ENCODE data around the gene AFF4. TPM values are rescaled to one million over a fixed set of nuclear protein-coding genes. Genes with fewer than 3 reads are reported as not detected.

AFF4 gene
- total RNA-seq, 2 experiments from 2014 or later: 21.6 to 42.4 TPM

DNA sequence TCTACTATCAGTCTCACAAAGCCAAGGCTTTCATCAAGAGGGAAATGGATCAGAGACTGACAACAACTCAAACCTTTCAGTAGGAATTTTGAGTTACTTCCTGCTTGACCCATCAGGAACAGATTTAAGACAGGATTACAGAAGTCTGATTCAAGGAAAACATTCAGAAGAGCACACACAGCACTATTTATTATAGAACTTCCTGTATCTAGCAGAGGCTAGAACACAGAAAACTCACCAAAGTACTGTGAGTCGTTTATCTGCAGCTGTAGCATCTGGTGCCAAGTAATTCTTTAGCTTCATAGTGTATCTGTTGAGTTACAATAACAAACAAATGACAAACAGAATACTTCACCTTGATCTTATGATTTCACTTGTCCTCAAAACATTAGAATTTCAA, 76.2 kb downstream of the AFF4 start:
- TF ChIP-seq, protein P1, sequence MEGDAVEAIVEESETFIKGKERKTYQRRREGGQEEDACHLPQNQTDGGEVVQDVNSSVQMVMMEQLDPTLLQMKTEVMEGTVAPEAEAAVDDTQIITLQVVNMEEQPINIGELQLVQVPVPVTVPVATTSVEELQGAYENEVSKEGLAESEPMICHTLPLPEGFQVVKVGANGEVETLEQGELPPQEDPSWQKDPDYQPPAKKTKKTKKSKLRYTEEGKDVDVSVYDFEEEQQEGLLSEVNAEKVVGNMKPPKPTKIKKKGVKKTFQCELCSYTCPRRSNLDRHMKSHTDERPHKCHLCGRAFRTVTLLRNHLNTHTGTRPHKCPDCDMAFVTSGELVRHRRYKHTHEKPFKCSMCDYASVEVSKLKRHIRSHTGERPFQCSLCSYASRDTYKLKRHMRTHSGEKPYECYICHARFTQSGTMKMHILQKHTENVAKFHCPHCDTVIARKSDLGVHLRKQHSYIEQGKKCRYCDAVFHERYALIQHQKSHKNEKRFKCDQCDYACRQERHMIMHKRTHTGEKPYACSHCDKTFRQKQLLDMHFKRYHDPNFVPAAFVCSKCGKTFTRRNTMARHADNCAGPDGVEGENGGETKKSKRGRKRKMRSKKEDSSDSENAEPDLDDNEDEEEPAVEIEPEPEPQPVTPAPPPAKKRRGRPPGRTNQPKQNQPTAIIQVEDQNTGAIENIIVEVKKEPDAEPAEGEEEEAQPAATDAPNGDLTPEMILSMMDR (conservative IDR thresholded peaks at IDR 0.05; ENCODE audit: low read length): no peak
- no peak for TF ChIP-seq EZH2phosphoT487 (IDR thresholded peaks at IDR 0.05; ENCODE audit: borderline replicate concordance, low read depth, low read length)
- no peak overlapping the region for H2AFZ ChIP-seq (ENCODE audit: low read length)
- H3K36me3 ChIP-seq (ENCODE audit: insufficient read depth, low read length): peaks cover 90% of the 10 kb centered on the region
- intact Hi-C loops (cut with micrococcal nuclease; ENCODE audit: unreplicated experiment): no loop called here
- H3K4me2 ChIP-seq (ENCODE audit: low read length): no peak overlapping the region
- no TSS peak for BruUV-seq (replicated peaks)
- H3K27ac ChIP-seq (ENCODE audit: low read depth, low read length, poor library complexity, severe bottlenecking): no peak overlapping the region
- H3K4me1 ChIP-seq (ENCODE audit: insufficient read depth, low read length, poor library complexity, severe bottlenecking): peaks cover 5% of the 10 kb centered on the region
- no peak overlapping the region for H3K4me3 ChIP-seq (ENCODE audit: low read depth, low read length, poor library complexity, severe bottlenecking)
- no peaks in the 10 kb centered on the region for H4K20me1 ChIP-seq (ENCODE audit: insufficient read depth, low read length)
- ChIA-PET POLR2A (interaction anchor here (1.1 to 2.2 kb wide), 3 partner anchors 12 to 17 kb away, joined by 3 to 7 read pairs (median 3); no protein-coding TSS in a partner anchor), CTCF (ENCODE audit: unreplicated experiment) (no interaction called here)
- DNase-seq (ENCODE audit: low spot score): no peak
- H3K9me2 ChIP-seq (ENCODE audit: insufficient read depth, low read length): no peaks in the 10 kb centered on the region
- H3K79me2 ChIP-seq (ENCODE audit: insufficient read depth, low read depth, low read length): no peaks in the 10 kb centered on the region
- H3K9me3 ChIP-seq (ENCODE audit: low read length): no peaks in the 10 kb centered on the region

DNA sequence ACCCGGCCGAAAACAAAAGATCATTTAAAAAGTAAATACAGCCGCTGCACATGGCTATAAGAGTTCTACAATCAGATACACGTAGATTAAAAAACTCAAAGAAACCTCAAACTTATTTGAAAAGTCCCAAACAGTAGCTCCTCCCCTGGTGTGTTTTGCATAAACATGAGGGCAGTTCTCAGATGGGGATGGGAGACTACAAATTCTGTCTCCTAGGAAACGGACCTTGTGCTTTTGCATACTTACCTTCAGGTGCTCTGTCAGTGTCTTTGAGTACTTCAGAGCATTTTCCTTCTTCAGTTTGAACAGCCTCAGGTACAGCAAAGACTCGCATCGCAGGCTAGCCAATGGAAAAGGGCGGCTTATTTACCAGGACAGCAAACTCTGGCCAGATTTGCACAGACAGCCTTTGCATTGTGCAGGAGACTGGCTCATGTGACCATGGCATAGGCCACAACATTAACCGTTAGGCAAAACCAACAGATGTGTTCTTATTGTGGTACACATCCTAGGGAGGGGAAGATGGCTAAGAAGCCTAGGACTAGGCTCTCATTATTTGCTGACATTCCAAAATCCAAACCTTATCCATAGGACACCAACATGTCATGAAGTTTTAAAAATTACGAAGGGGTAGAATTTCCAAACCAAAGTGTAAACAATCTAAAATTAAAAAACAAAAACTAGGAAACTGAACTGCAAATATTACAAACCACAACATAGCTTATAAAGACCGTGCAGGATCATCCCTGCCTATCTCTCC, 77.2 kb downstream of the AFF4 start:
- no peaks in the 10 kb centered on the region for H4K20me1 ChIP-seq (ENCODE audit: insufficient read depth, low read length)
- H3K36me3 ChIP-seq (ENCODE audit: insufficient read depth, low read length): peaks cover 90% of the 10 kb centered on the region
- peaks cover 5% of the 10 kb centered on the region for H3K4me1 ChIP-seq (ENCODE audit: insufficient read depth, low read length, poor library complexity, severe bottlenecking)
- intact Hi-C loops (cut with micrococcal nuclease; ENCODE audit: unreplicated experiment): no loop called here
- no peak overlapping the region for H3K4me2 ChIP-seq (ENCODE audit: low read length)
- ChIA-PET CTCF (ENCODE audit: unreplicated experiment) (interaction anchor here (0.5 kb wide), 1 partner anchor 1261 kb away, joined by 3 read pairs; no protein-coding TSS in a partner anchor), POLR2A (interaction anchor here (1.1 to 1.5 kb wide), 2 partner anchors 9 to 15 kb away, joined by 3 read pairs; no protein-coding TSS in a partner anchor)
- no peak overlapping the region for H2AFZ ChIP-seq (ENCODE audit: low read length)
- BruUV-seq (replicated peaks): TSS peak; percentile 9
- DNase-seq (ENCODE audit: low spot score): no peak
- no peak overlapping the region for H3K4me3 ChIP-seq (ENCODE audit: low read depth, low read length, poor library complexity, severe bottlenecking)
- no peak overlapping the region for H3K27ac ChIP-seq (ENCODE audit: low read depth, low read length, poor library complexity, severe bottlenecking)
- H3K79me2 ChIP-seq (ENCODE audit: insufficient read depth, low read depth, low read length): no peaks in the 10 kb centered on the region
- TF ChIP-seq EZH2phosphoT487 (IDR thresholded peaks at IDR 0.05; ENCODE audit: borderline replicate concordance, low read depth, low read length): no peak
- TF ChIP-seq, protein P1 (conservative IDR thresholded peaks at IDR 0.05; ENCODE audit: low read length): no peak
- H3K9me2 ChIP-seq (ENCODE audit: insufficient read depth, low read length): no peaks in the 10 kb centered on the region
- no peaks in the 10 kb centered on the region for H3K9me3 ChIP-seq (ENCODE audit: low read length)

DNA sequence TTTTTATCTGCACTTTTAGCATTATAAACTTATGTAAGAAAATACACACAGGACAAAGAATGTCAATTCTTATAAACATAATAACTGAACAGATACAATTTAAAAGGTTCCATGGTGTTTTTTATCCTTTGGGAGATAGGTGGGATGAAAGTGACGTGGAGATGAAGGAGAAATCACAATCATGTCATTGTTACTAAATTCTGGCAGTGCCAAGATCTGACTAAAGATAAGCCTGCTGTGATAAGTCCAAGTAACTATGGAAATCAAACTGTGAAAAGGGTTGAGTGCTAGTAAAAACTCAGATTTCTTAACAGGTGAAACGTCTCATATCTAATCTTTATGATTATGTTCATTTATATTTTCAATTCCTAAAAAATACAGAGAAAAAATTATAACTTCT, 78.9 kb downstream of the AFF4 start:
- Histone ChIP-seq H4K20me1 (ENCODE audit: insufficient read depth, low read length) (no peaks in the 10 kb centered on the region), H3K9me2 (ENCODE audit: insufficient read depth, low read length) (no peaks in the 10 kb centered on the region), H3K36me3 (ENCODE audit: insufficient read depth, low read length) (peaks cover 97% of the 10 kb centered on the region), H3K27ac (ENCODE audit: low read depth, low read length, poor library complexity, severe bottlenecking) (no peak overlapping the region), H3K79me2 (ENCODE audit: insufficient read depth, low read depth, low read length) (no peaks in the 10 kb centered on the region), H3K4me3 (ENCODE audit: low read depth, low read length, poor library complexity, severe bottlenecking) (no peak overlapping the region), H2AFZ (ENCODE audit: low read length) (no peak overlapping the region), H3K9me3 (ENCODE audit: low read length) (no peaks in the 10 kb centered on the region), H3K4me2 (ENCODE audit: low read length) (no peak overlapping the region), H3K4me1 (ENCODE audit: insufficient read depth, low read length, poor library complexity, severe bottlenecking) (peaks cover 5% of the 10 kb centered on the region)
- BruUV-seq (replicated peaks): no TSS peak
- no peak for DNase-seq (ENCODE audit: low spot score)
- intact Hi-C loops (cut with micrococcal nuclease; ENCODE audit: unreplicated experiment): loop anchor here (5.0 kb wide), 1 partner anchor 52 kb away; the partner anchor contains the start of gene SHROOM1
- ChIA-PET POLR2A (no interaction called here), CTCF (ENCODE audit: unreplicated experiment) (no interaction called here)
- TF ChIP-seq, protein P1 (conservative IDR thresholded peaks at IDR 0.05; ENCODE audit: low read length): no peak
- TF ChIP-seq EZH2phosphoT487 (IDR thresholded peaks at IDR 0.05; ENCODE audit: borderline replicate concordance, low read depth, low read length): no peak

Measured in OCI-LY7 (cell line).